Measurements from ENCODE around the gene PTPRT.

DNA sequence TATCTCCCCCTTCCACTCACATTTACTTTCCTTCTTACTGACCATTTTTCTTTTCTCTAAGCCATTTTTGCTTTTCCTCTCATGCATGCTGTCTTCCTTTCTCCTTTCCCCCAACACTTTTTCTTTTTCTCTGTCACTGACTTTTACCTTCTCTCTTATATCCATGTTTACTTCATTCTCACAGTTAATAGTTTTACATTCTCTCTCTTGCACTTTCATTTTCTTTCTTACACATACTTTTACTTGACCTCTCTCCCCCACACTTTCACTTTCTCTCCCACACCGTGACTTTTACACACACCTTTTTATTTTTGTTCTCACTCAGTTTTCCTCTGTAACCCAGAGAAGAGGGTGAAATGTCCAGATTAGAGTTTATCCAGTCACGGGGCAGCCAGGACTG, 636.3 kb downstream of the PTPRT start:
- no peak for TF ChIP-seq POLR2A (IDR thresholded peaks at IDR 0.05)
- TF ChIP-seq CTCF (IDR thresholded peaks at IDR 0.05), result no peak

Measured in Peyer's patch (tissue), 4 donors.